ENCODE results near the gene CDK14. TPM values are rescaled to one million over a fixed set of nuclear protein-coding genes. Genes with fewer than 3 reads are reported as not detected.

CDK14 gene
- total and polyA plus RNA-seq, 2 donors (not counting 3 experiments of a cell fraction or from before 2014, with no cell fraction given) = 5.5 to 34.2 TPM

DNA sequence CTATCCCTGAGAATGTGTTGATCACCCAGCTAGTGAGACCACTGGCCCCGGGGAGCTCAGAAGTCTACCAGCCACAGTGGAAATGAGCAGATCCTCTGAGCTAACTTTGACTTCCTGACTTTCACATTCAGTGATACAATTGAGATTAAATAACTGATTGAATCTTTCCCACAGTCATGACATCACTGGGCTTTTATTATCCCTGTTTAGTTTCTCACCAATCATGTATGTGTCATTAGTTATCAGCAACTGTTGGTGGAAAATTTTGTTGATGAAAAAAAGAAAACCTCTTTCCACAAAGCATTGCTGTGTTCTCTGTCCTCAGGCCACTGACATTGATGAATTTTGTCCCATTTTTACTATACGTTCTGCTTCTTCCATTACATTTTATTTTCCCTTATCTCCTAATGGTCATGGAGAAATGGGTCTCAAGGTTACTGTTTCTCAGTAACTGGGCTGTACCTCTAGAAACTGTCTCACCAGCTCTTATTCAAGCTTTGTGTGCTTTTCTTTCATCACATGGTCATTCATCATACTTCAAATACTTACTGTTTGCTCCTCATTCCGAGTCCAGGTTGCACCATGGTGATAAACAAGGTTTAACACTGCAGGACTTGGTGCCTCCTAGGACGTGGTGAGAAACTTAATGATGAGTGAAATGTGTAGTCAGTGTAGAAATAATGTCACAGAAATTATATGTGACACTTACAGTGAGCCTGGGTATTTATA is 304.7 kb downstream of the CDK14 start:
- TF ChIP-seq, protein P1, sequence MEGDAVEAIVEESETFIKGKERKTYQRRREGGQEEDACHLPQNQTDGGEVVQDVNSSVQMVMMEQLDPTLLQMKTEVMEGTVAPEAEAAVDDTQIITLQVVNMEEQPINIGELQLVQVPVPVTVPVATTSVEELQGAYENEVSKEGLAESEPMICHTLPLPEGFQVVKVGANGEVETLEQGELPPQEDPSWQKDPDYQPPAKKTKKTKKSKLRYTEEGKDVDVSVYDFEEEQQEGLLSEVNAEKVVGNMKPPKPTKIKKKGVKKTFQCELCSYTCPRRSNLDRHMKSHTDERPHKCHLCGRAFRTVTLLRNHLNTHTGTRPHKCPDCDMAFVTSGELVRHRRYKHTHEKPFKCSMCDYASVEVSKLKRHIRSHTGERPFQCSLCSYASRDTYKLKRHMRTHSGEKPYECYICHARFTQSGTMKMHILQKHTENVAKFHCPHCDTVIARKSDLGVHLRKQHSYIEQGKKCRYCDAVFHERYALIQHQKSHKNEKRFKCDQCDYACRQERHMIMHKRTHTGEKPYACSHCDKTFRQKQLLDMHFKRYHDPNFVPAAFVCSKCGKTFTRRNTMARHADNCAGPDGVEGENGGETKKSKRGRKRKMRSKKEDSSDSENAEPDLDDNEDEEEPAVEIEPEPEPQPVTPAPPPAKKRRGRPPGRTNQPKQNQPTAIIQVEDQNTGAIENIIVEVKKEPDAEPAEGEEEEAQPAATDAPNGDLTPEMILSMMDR (IDR thresholded peaks at IDR 0.05; ENCODE audit: extremely low read depth in 1 of 2, insufficient read depth in 1 of 2, low read depth in 1 of 2, low read length in 2 of 2) = no peak
- TF ChIP-seq JUN (IDR thresholded peaks at IDR 0.05; ENCODE audit: borderline replicate concordance, insufficient read depth, insufficient read length, low read depth) (peak; percentile 25), GATA2 (IDR thresholded peaks at IDR 0.05; ENCODE audit: insufficient read depth, insufficient read length, low read depth, low read length) (peak; percentile 57)
- TF ChIP-seq, protein P2, sequence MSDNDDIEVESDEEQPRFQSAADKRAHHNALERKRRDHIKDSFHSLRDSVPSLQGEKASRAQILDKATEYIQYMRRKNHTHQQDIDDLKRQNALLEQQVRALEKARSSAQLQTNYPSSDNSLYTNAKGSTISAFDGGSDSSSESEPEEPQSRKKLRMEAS (IDR thresholded peaks at IDR 0.05; ENCODE audit: insufficient read depth, insufficient read length) = no peak
- intact Hi-C loops (cut with micrococcal nuclease) (no loop called here), dilution Hi-C loops (cut with MboI; ENCODE audit: extremely low pct_ligation_motif_present, low sequenced_read_pairs) (no loop called here)
- FAIRE-seq = peak; percentile 28
- Histone ChIP-seq H3K9me1 (replicated peaks; ENCODE audit: control insufficient read depth, extremely low read depth, insufficient read depth, low read length) (no peaks in the 10 kb centered on the region), H4K20me1 (replicated peaks; ENCODE audit: control insufficient read depth, extremely low read depth, insufficient read depth, low read length) (no peaks in the 10 kb centered on the region), H3K36me3 (ENCODE audit: control insufficient read depth in 2 of 2, extremely low read depth in 1 of 2, insufficient read depth in 2 of 2, low read length in 2 of 2) (no peaks in the 10 kb centered on the region), H2AFZ (ENCODE audit: low read depth, low read length) (no peak overlapping the region), H3K9ac (replicated peaks; ENCODE audit: extremely low read depth, insufficient read depth, low read length) (no peak overlapping the region), H3K27ac (ENCODE audit: insufficient read depth, low read depth, low read length) (no peak overlapping the region), H3K4me3 (replicated peaks in 1 of 3; ENCODE audit: insufficient read depth in 1 of 3, low read depth in 1 of 3, low read length in 3 of 3) (no peak overlapping the region), H3K79me2 (ENCODE audit: control insufficient read depth, insufficient read depth, low read length) (no peaks in the 10 kb centered on the region), H3K4me1 (ENCODE audit: control insufficient read depth, extremely low read depth, insufficient read depth, low read length) (no peaks in the 10 kb centered on the region), H3K9me3 (replicated peaks; ENCODE audit: control insufficient read depth, insufficient read depth, low read length) (no peaks in the 10 kb centered on the region), H3K4me2 (ENCODE audit: insufficient read depth, low read length) (no peak overlapping the region), H3K27me3 (ENCODE audit: control insufficient read depth in 2 of 2, insufficient read depth in 2 of 2, low read length in 2 of 2) (no peaks in the 10 kb centered on the region)
- BruUV-seq (replicated peaks) = no TSS peak
- ChIA-PET CTCF (no interaction called here), POLR2A (no interaction called here)
- DNase-seq (ENCODE audit: low read depth, low spot score) = peak; percentile 77
